RWPE1 (cell line): ENCODE measurements around the gene PI16.

Source experiments
- CTCF ChIA-PET: fragments of 350-600 bp; sonication (Branson Sonifier 250); formaldehyde crosslinking; extraction: SDS; loops from one replicate; lab custom pipeline; 2021; lab: Yijun Ruan, JAX
- POLR2A ChIA-PET: fragments of 400-600 bp; formaldehyde crosslinking; extraction: SDS; loops from one replicate; lab custom pipeline; 2020; ENCODE audit warnings: antibody characterized with exemption; ENCODE audit not compliant: low non-redundant PET; lab: Yijun Ruan, JAX
- DNase-seq: peaks from one replicate; pipeline ENCODE4 v3.0.0; 2012; ENCODE audit warnings: low spot score
- H3K27ac ChIP-seq: fragments of 450-650 bp; 2 replicates; pipeline ENCODE4 v1.5.1; 2017
- TF ChIP-seq, protein P1 (sequence below): fragments of 450-650 bp; conservative IDR thresholded peaks from 2 replicates; pipeline ENCODE4 v1.5.1; 2017; ENCODE audit warnings: low read depth, mild to moderate bottlenecking

The PI16 gene

DNA sequence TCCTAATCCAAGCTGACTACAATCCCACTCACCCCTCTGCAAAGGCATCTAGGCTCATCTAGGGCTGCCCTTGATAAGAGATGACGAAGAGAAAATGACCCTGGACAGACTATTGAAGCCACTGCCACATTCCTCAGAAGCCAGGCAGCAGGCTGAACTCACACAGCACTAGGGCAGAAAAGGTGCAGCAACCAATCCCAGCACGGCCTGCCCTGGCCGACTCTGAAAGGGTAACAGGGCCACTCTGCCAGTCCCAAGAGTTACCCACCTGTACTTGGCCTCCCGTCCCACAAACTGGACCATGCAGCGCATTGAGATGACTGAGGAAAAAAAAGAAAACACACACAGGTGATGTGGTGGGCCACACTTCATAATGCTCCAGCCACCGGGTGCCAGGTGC lies 22.4 kb downstream of the PI16 start:
- DNase-seq: no peak
- CTCF ChIA-PET: interaction anchor here (0.9 kb wide), 1 partner anchor 23 kb away, joined by 4 read pairs; the partner anchor contains the start of gene PI16
- H3K27ac ChIP-seq: no peak overlapping the region
- TF ChIP-seq, protein P1, sequence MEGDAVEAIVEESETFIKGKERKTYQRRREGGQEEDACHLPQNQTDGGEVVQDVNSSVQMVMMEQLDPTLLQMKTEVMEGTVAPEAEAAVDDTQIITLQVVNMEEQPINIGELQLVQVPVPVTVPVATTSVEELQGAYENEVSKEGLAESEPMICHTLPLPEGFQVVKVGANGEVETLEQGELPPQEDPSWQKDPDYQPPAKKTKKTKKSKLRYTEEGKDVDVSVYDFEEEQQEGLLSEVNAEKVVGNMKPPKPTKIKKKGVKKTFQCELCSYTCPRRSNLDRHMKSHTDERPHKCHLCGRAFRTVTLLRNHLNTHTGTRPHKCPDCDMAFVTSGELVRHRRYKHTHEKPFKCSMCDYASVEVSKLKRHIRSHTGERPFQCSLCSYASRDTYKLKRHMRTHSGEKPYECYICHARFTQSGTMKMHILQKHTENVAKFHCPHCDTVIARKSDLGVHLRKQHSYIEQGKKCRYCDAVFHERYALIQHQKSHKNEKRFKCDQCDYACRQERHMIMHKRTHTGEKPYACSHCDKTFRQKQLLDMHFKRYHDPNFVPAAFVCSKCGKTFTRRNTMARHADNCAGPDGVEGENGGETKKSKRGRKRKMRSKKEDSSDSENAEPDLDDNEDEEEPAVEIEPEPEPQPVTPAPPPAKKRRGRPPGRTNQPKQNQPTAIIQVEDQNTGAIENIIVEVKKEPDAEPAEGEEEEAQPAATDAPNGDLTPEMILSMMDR: no peak
- POLR2A ChIA-PET: no interaction called here

DNA sequence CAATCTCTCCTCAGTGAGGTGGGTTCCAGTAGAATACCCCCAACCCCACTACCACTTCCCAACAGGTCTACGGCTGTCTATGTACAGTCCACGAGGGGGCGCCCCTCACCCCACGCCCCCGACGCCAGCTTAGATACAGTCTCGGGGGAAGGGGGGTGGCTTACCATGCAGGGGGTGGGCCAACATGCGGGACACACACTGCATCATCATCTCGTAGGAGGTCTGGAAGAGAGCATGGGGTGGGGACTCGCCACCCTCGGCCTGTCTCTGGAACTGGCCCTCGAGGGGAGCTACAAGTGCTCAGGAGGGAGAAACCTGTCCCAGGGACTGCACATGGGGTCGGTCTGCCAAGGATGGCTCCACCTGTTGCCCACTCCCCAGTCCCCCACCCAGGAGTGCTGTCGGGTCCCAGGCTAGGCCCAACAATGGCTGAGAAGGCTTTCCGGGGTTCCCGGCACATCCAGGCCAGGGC lies 23.0 kb downstream of the PI16 start:
- H3K27ac ChIP-seq: no peak overlapping the region
- DNase-seq: no peak
- ChIA-PET CTCF (interaction anchor here (0.8 to 0.9 kb wide), 2 partner anchors 23 to 211 kb away, joined by 3 to 4 read pairs; partner anchors contain the start of gene PI16), POLR2A (no interaction called here)
- TF ChIP-seq, protein P1: no peak; the same call in 1 of the 2 replicates

DNA sequence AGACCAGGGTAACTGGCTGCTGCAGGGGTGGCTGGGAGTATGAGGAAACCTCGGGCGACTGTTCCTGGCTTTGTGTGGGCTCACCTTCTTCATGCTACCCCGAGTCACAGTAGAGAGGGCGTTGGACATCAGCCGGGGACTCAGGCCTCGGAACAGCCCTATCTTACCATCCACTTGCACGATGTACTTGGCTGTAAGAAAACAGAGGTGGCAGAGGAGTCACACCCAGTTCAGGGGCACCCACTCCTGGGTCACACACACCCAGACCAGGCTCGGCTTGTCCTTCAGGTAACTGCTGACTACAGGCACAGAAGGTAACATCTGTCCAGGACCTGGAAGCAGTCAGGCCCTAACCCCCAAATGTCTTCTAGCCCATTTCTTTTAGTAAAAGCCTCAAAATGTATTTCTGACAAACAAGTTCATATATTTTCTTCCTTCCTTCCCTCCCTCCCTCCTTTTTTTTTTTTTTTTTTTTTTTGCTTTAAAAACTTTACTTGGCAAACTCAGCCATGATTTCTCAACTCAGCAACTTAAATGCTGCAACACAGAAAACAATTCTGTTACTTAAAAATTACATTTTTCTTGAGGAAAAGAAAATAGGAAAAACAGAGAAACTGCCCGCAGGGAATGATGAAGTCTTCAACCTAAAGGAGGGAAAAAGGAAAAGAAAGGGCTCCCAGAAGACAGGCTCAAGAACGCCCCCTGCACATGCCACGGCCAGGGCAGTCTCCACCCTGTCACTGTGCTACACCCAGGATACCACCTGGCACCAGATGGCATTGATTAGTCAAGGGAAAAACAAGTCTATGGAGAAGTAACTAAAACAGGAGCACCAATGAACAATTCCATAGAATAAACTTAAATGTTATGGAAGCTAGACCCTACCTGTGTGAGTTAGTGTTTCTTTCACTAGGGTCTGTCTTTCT lies 24.1 kb downstream of the PI16 start:
- DNase-seq: no peak
- H3K27ac ChIP-seq: no peak overlapping the region
- POLR2A ChIA-PET: no interaction called here
- TF ChIP-seq, protein P1: no peak
- CTCF ChIA-PET: interaction anchor here (1.2 kb wide), 1 partner anchor 39 kb away, joined by 3 read pairs; no protein-coding TSS in a partner anchor

DNA sequence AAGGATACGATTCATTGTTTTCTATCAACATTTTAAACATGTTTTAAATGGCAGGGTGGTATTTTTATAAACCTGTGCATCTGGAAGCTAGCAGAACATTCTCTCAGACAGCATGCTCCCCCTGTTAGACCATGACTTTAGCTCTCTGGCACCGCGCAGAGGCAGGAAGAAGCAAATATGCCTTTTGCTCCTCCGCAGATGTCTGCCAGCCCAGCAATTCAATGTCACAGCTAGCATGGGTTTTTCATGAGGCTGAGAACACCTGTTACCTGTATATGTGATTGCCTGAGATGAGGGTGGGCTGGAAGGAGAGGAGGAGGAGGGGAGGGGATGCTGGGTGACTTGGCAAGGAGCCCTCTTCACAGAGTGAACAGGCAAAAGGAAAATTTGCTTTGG lies 24.8 kb downstream of the PI16 start:
- DNase-seq: no peak
- peak overlapping the region; percentile 21 for H3K27ac ChIP-seq
- TF ChIP-seq, protein P1: no peak
- ChIA-PET CTCF (interaction anchor here (1.2 kb wide), 1 partner anchor 39 kb away, joined by 3 read pairs; no protein-coding TSS in a partner anchor), POLR2A (no interaction called here)

DNA sequence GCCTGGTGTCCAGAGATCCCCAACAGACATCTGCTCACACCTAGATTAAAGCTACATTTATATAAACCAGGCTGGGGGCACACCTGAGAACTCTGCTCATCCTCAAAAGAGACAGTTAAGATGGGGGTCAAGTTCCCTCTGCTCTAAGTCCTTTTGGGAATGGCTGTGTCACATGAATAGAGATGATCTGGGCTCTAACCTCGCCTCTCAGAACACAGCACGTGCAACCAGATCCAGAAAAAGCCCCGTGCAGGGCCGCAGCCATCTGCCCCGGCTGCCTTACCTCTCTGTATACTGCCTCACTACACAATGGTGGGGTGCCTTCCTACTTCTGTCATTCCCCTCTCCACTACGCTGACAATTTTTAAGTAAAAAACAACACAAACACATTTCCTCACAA lies 25.6 kb downstream of the PI16 start:
- TF ChIP-seq, protein P1: no peak
- CTCF ChIA-PET: interaction anchor here (0.5 kb wide), 1 partner anchor 285 kb away, joined by 3 read pairs; no protein-coding TSS in a partner anchor
- POLR2A ChIA-PET: no interaction called here
- H3K27ac ChIP-seq: peak overlapping the region; percentile 21
- no peak for DNase-seq

DNA sequence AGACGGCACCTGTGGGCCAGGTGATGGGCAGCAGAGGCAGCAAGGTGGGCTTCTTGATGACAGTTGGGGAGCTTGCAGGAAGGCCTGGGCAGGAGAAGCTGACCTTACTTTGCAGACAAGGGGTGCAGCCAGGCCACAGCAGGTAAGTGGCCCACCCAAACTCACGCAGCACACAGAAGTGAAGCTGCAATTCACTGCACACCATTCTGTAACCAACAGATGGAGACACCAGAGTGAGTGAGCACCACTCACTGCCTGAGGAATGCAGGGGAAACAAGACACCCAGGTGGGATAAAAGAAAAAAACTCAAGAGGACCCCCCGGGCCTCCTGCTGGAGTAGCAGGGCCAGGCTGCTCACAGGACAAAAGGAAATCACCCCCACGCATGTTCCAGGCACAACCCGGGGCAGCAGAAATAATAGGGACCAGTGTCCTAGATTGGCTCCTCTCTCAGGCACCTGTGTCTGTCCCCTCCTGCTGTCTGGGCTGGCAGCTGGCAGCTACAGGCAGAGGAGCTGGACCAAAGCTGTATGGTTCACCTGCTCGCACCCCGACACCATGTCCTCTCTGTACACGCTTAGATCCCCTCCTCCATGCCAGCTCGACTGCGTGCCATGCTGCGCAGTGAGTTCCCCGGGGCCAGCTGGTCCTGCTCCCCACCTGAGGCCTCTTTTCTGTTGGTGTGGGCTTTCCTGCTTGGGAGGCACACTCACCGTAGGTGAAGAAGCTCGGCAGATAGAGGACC lies 26.5 kb downstream of the PI16 start:
- TF ChIP-seq, protein P1: no peak
- no peak for DNase-seq
- peak overlapping the region; percentile 35 for H3K27ac ChIP-seq
- POLR2A ChIA-PET: no interaction called here
- CTCF ChIA-PET: interaction anchor here (0.5 to 0.6 kb wide), 2 partner anchors 37 to 66 kb away, joined by 3 to 5 read pairs; no protein-coding TSS in a partner anchor
